GM18508 (cell line): Measurements from ENCODE around the gene CNTNAP5.

Experiments used
- ATAC-seq: cut with Tn5 transposase; IDR thresholded peaks from one replicate; pipeline ENCODE4 v1.9.1; 2021; ENCODE audit warnings: moderate number of reproducible peaks; ENCODE audit not compliant: insufficient read depth, unreplicated experiment

The CNTNAP5 gene

DNA sequence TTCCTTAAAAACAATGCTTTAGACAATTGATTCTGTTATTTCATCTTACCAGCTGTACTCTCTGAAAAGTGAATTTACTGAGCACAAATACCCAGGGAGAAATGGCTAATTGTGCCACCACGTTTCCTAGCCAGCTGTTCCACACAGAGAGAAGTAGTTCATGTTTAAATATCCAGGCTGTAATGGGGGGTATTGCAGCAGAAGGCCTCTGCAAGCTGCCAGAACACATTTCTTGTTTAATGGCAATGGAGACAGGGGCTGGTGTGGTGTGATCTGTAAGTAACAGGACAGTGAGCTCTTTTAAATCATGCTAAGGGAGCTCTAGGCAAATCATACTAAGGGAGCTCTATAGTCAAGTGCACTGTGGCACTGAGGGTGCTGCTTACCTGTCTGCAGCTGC, 809.2 kb downstream of the CNTNAP5 start:
- ATAC-seq: no peak

DNA sequence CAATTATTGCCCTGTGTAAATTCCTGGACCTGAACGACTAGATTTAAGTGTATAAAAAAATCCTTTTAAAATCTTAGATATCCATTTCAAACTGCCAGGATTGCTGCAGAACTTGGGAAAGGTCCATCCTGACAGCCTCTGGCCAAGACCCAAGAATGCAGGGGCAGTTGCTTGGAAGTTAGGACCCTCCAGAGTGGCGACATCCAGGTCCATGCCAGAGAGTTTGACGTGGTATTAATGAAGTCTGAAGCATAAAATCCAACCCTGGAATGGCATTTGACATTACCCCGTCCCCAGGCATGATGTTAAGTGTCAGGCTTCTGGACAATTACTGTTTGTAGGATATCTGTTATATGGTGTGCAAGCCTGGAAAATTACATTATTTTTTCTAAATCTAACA, 810.2 kb downstream of the CNTNAP5 start:
- ATAC-seq: no peak

DNA sequence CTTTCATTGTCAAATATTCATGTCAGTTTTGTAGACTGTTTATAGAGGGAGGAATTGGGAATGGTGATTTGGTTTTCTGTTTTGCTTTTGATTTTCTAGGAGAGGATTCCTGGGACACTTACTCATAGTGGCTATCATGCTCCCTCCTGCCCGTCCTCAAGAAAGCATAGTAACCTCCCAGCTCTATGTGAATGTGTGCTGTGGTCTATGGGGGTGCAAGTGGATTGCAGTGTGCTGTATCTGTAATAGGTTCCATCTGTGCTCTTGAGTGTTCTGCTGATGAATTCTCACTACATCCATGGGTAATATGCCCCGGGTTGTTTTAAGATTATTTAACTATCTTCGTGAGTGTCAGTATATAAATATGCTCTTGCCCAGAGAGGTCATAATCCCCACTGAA, 811.3 kb downstream of the CNTNAP5 start:
- ATAC-seq: no peak

DNA sequence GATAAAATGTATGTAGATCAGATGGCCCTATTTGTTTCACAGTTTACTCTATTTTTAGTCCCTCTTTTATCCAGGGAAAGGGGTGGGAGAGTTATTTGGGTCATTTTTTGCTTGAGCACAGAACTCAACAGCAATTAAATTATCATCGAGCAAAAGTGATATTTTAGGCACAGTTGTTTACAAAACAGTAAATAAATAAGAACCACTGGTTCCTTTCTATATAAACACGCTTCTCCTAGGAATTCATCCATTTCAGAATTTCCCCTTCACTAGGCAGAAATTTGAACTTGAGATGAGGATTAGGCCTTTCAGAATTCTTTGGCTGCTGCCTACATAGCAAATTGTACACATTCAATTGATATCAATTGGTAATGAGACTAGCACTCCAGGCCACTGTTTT, 812.4 kb downstream of the CNTNAP5 start:
- no peak for ATAC-seq

DNA sequence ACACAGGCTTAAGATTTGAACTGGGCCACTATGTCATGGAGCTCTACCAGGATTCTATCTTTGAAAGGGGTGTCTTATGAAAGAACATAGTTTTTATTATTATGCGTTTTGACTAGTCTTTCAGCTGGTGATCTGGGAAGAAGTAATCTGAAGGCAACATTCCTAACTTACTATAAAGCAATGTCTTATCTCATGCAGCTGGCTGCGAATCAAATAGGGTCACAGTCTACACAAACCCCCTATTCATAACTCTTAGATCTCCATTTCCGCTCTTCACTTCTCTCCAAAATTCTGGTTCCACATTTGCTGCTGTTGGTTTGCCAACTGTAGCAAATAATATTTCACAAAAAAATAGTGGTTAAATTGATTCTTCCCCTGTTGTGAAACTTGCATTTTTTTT, 813.3 kb downstream of the CNTNAP5 start:
- ATAC-seq: no peak

DNA sequence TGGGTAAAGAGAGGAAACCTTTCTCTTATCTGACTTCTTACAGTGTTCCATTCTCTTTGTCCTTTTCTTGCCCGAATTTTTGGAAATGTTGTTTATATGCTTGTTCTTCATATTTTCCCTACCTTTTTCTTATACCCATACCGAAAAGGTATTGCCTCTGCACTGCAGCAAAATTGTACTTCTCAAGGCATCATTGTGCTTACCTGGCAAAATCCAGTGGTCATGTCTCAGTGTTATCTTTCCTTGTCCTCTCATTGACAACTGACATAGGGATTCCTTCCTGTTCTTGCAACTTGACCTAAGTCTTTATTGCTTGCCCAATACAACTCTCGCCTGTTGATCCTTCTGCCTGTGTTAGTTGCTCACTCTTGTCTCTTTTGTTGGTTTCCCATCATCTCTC, 842.2 kb downstream of the CNTNAP5 start:
- no peak for ATAC-seq

DNA sequence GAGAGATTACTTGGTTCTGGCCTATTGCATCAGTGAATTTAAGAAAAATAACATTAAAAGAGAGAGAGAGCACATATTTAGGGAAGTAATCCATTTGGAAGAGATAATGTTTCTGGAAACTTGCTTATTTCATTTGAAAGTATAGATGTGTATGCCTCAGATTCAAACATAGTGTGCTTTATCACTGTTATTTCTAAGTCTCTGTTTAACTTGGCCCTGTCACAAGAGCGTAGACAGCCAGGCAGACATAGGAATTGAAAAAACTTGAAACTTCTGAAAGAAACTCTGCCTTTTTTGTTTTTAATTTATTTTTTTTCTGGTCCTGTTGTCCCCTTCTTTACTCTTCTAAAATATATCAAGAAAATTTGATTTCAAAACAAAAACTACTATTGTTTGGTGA, 849.1 kb downstream of the CNTNAP5 start:
- ATAC-seq: no peak

DNA sequence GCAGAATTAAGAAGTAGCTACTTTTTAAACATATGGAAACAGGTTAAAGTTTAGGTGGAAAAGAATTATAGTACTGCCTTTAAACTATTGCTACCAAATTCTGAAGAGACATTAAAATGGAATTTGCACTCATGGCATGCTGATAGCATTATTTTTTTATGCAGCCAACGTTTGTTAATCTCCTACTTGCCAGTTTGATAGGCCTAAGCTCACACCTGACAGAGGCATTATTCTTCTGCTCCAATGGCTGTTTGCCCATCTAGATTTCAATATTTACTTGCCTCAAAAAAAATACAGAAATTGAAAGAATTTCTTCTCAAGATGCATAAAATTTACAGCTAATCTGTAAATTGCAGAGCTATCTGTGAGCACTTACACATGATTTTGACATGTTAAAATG, 849.6 kb downstream of the CNTNAP5 start:
- no peak for ATAC-seq

DNA sequence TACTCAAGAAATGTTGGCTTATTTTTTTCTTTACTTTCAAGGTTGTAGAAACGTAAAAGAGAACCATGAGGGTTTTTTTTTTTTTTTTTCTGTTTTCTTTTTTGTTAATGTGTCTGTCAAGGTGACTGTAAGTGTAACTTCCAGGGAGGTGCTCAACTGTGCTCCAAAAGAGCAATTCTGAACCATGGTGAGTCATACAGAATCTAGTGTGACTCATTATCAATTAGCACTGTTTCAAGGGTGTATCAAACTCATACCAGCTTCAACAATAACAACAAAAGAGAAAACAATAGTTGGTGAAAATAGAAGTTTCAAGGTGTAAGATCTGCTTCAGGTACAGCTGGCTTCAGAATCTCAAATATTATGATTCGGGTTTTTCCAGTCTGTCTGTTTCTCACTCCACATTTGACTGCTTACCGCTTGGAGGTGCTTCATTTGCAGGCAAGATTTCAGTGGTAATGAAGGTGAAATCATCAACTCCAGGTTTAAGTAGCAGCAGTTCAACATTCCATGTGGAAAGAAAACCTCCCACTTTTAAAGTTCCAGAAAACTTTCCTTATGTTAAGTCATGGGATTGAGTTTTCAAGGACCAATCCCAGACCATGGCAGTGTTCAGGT, 850.6 kb downstream of the CNTNAP5 start:
- ATAC-seq: no peak

DNA sequence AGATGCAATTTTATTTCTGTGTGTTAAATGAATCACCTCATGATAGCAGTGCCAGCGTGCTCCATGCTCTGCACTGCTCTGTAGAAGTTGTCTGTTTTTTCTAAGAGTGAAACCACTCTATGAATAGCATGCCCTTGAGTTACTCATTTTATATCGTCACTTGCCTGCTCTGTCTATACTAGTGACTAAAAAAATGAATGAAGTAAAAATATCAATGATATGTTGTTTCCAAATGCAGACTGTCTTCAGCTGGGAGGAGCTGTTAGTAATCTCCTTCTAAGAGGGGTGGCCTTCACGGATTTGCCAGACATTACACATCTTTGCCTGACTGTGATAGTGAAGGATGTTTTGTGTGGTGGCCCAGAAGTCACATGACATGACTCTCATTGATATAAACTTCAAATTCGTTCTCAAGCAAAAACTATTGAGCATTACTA, 852.1 kb downstream of the CNTNAP5 start:
- no peak for ATAC-seq

DNA sequence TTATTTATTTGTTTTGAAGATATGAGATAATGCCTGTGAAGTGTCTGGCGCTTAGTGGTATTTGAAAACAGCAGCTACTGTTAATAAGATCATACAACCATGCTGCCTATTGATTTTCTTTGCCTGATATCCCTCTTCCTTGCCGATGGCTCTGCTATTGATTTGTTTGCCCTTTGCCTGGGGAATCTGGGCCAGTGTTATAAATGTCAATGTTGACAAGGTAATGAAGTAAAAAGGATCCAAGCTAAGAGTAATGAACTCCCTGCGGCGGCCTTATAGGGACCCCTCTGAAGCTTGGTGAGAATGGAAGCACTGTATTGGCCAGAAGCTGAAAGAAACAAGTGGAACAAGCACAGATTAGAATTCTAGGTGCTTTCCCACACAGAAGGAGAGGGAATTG, 854.6 kb downstream of the CNTNAP5 start:
- no peak for ATAC-seq

DNA sequence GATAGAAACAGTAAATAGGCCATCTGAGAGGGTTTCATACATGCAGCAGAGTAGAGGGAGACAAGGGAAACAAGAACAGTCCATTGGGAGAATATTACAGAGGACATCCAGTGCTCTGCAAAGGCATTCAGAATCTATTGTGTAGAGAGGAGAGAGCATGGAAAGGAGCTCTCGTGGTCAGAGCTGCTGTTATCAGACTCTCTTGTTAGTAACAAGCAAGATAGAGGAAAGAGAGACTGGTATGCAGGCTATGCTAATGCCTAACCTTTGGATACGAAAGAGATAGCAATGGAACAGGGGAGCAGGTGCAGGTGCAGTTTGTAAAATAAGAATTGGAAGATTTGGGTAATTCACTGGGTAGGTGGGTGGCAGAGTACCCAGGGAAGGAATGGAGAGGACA, 855.9 kb downstream of the CNTNAP5 start:
- no peak for ATAC-seq

DNA sequence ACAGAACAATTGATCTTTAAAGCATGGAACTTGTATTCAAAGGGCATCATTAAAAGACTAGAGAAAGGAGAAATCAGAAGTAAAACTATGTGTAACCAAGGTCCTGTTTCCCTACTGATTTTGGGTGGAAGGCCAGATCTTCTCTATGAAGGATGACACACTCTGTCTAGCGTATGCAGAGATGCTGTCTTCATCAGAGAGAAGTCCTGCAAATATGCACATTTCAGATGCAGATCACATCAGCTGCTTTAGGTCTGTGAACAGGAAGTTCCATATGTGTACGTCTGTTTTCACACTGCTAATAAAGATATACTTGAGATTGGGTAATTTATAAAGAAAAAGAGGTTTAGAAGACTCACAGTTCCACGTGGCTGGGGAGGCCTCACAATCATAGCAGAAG, 857.3 kb downstream of the CNTNAP5 start:
- no peak for ATAC-seq

DNA sequence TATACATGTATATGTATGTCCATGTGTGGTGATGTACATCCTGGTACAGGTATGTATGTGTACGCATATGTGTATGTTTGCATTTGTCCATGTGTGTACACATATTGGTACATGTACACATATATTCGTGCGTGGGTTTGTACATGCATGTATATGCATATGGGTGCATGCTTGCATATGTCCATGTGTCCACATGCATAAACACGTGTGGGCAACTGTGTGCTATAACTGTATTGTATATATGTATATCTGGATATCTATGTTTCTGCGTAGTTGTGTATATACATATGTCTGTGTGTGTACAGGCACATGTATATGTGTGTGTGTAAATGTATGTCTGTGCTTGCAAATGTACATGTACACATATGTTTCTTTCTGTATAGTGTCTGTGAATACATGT, 858.5 kb downstream of the CNTNAP5 start:
- ATAC-seq: no peak

DNA sequence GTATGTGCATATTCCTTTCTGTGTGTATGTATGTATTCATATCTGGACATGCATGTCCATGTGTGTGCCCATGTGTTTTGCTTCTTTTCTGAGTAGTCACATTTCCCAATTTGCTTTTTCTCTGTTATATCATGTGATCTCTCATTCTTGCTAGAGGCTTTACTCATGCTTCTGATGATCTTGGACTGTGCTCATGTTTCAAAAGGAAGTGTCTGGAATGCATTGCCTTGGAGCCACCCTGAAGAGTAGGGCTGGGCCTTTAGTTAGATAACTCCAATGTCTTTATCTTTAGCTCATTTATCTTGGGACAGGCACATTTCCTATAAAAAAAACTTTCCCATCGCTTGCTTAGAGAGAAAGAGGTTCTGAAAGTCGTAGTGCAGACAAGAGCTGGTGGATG, 859.2 kb downstream of the CNTNAP5 start:
- no peak for ATAC-seq

DNA sequence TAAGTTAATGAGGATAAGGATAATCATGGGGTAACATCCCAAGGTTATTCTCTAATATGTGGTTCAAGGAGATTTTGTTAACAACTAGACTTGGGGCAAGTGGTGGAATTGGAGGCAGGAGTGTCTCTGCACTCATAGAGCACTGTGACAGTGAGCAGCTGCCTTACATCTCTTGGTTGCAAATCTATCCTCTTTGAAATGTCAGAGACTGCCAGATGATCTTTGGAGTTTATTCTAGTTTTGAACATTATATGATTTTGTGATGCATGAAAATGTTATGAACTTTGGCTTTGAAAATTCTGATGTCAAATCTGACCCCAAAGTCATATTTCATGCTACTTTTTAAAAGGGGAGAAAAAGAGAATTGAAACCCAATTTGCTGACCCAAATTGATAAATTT, 861.1 kb downstream of the CNTNAP5 start:
- no peak for ATAC-seq

DNA sequence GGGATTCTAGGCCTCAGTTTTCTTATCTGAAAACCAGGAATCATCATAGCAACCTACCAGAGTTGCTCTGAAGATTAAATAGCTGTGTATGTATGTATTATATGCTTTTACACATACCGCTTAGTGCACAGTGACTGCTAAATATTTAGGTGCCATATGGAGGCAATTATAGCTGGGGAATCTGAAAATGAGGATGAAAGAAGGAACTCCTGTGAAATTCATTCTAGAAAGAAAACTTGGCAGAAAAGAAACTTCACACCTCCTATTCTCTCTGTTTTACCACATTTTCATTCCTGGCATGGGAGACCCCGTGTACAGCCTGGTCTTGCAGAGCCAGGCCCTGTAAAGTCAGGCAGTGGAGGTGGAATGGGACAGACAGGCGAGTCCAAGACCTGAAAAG, 862.4 kb downstream of the CNTNAP5 start:
- ATAC-seq: no peak

DNA sequence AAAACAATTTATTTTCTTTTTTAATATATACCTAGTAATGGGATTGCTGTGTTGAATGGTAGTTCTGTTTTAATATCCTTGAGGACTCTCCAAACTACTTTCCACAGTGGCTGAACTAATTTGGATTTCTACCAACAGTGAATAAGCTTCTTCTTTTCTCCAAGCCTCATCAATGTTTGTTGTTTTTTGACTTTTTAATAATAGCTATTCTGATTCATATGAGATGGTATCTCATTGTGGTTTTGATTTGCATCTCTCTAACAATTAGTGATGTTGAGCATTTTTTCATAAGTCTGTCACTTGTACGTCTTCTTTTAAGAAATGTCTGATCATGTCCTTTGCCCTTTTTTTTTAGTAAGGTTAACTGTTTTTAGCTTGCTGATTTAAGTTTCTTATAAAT, 863.3 kb downstream of the CNTNAP5 start:
- no peak for ATAC-seq

DNA sequence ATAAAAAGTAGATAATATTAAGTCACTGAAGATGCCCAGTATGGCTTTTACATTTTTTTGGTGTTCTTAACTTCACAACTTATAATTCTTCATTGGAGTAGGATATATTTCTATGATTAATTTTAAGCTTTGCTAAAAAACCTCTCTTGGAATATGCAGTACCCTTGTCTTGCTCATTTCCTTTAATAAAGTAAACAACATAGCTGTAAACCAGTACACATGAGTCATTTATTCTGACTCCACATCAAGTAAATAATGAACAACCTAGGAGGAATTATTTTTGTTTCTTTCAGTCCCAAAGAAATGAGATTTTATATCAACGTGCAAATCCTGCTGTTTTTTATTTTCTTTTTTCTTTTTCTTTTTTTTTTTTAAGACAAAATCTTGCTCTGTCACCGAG, 869.1 kb downstream of the CNTNAP5 start:
- ATAC-seq: no peak

DNA sequence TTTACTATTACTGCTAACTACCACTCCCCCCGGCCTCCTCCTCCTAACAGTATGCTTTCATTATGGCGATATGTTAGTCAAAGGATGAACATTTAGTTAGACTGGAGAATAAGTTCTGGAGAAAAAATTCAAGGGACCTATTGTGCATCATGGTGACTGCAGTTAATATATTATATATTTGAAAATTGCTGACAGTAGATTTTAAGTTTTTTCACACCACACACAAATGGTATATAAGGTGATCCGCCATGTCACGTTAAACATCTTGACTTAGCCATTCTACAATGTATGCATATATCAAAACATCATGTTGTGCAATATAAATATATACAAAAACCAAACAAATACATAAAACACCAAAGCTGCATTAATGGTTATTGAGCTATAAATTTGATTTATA, 873.7 kb downstream of the CNTNAP5 start:
- ATAC-seq: no peak

DNA sequence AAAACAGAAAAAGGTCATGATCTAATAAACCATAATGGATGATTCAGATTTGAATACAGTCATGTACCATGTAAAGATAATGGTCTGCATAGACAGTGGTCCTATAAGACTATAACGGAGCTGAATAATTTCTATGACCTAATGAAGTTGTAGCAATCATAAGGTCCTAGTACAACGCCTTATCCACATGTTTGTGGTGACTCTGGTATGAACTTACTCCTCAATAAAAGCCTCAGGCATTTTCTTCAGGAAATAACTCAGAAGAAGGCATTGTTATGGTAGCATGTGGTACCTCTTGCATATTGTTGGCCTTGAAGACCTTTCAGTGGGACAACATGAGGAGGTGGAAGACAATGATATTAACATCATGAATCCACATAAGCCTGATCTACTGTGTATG, 883.3 kb downstream of the CNTNAP5 start:
- ATAC-seq: no peak

DNA sequence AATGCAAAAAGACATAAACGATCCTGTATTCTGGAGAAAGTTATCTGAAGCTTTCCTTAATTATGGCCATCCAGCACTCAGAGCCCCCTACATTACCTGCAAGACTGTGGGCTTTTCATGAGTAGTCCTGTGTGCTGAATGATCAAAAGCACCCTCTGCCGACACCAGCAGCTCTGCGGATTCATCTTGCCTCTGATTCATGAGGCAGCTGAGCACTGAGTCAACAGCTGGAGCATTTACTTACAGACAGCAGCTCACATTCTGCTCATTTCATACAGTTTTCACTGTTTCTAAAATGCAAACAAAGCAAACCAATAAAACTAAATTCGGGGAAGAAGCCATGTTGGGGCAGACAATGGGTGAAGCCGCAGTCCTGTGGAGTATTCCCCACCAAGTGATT, 886.5 kb downstream of the CNTNAP5 start:
- no peak for ATAC-seq

DNA sequence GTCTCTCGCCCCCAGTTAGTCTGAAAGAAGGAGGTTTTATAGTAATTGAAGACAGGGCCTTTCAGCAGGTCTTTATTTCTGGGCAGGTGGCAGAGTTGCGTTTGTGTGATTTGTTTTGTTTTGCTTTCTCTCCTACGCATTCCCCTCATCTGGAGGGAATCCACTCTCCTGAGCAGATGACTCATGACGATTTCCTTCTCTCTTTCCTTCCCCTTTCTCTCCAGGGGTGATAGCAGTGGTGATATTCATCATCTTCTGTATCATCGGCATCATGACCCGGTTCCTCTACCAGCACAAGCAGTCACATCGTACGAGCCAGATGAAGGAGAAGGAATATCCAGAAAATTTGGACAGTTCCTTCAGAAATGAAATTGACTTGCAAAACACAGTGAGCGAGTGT, 888.8 kb downstream of the CNTNAP5 start:
- no peak for ATAC-seq
